MM.1S (cell line): Measurements from ENCODE around the gene PLD3.
A peak's percentile ranks its signal among the peaks of the same experiment; 100 is the strongest.

Experiments
- CTCF ChIP-seq: fragments of 300-600 bp; sonication (generic); IDR thresholded peaks from 2 replicates; pipeline ENCODE4 v1.5.1; 2016; ENCODE audit warnings: antibody characterized with exemption, low read length, mixed read lengths
- EZH2phosphoT487 ChIP-seq: fragments of 300-600 bp; sonication (generic); IDR thresholded peaks from 2 replicates; pipeline ENCODE4 v1.6.1; 2018; ENCODE audit warnings: antibody characterized with exemption, low read length

GRCh38 chr19:40420766-40421765, 72.6 kb downstream of the PLD3 start:
- peak; percentile 92 for TF ChIP-seq CTCF
- no peak for TF ChIP-seq EZH2phosphoT487
